C4-2B (cell line): ENCODE measurements around the gene PRLH.

ENCODE experiments used
- H3K27ac ChIP-seq: fragments of 450-650 bp; 2 replicates; pipeline ENCODE4 v1.5.1; 2017
- CTCF ChIP-seq: fragments of 450-650 bp; conservative IDR thresholded peaks from 2 replicates; pipeline ENCODE4 v1.5.1; 2017; ENCODE audit warnings: mild to moderate bottlenecking
- ZFX ChIP-seq: fragments of 450-650 bp; IDR thresholded peaks from 2 replicates; pipeline ENCODE4 v1.6.1; 2017

Gene PRLH

GRCh38 chr2:237596520-237597195 is 30.3 kb downstream of the PRLH start:
- TF ChIP-seq CTCF (no peak), ZFX (no peak)
- no peak overlapping the region for H3K27ac ChIP-seq

- no peak overlapping the region for H3K27ac ChIP-seq
- no peak for TF ChIP-seq ZFX
- no peak for TF ChIP-seq CTCF
Measured at GRCh38 chr2:237597196-237598145, 31.1 kb downstream of the PRLH start.

GRCh38 chr2:237598468-237599208 is 32.3 kb downstream of the PRLH start:
- TF ChIP-seq CTCF (no peak), ZFX (no peak)
- H3K27ac ChIP-seq = no peak overlapping the region

GRCh38 chr2:237599465-237600110 is 33.2 kb downstream of the PRLH start:
- TF ChIP-seq ZFX = no peak
- no peak overlapping the region for H3K27ac ChIP-seq

GRCh38 chr2:237600205-237600846 is 34.0 kb downstream of the PRLH start:
- H3K27ac ChIP-seq = no peak overlapping the region
- TF ChIP-seq CTCF (no peak), ZFX (no peak)

- H3K27ac ChIP-seq = no peak overlapping the region
- TF ChIP-seq CTCF = no peak
Measured at GRCh38 chr2:237601453-237602116, 35.2 kb downstream of the PRLH start.
